Stimulated activated CD8-positive, alpha-beta memory T cell treated with anti-CD3 and anti-CD28 coated beads, Interleukin-7, amount 100 ng/mL, for 1 hour (primary cell): ENCODE results near the gene NAP1L4.
"Not testable (repeated sequence)": the region's sequence is repeated elsewhere in the genome, so short reads cannot be mapped to it uniquely, and the experiment has no call there.

Experiments used
- DNase-seq, 2 donors: peaks; one replicate each; pipeline ENCODE4 v3.0.0-alpha.2; 2020; ENCODE audit warnings: low read depth in 2 of 2

Gene NAP1L4

DNA sequence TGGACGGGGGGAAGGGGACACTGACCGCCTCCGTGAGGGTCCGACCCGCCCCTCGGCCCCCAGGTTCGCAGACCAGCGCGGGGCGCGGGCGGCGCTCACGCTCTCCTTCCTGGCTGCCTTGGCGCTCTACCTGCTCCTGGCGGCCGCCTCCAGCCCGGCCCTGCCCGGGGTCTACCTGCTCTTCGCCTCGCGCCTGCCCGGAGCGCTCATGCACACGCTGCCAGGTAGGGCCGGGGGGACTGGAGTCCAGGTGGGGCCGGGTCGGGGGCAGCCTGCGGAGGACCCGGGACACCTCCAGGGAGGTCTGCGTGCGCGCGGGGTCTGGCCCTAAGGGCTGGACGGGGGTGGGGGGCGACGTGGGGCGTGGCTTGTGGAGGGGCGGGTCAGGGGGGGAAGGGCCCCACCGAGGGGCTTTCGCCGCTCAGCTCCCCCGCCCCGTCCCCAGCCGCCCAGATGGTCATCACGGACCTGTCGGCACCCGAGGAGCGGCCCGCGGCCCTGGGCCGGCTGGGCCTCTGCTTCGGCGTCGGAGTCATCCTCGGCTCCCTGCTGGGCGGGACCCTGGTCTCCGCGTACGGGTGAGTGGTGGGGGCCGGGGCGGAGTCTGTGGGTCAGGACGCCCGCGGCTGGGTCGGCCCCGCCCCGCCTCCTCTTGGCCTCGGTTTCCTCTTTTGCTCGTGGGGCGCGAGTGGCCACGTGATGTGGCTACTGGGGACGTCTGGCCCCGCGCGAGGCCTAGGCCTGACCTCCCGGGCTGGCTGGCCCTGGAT lies 82.8 kb downstream of the NAP1L4 start:
- DNase-seq: no peak

DNA sequence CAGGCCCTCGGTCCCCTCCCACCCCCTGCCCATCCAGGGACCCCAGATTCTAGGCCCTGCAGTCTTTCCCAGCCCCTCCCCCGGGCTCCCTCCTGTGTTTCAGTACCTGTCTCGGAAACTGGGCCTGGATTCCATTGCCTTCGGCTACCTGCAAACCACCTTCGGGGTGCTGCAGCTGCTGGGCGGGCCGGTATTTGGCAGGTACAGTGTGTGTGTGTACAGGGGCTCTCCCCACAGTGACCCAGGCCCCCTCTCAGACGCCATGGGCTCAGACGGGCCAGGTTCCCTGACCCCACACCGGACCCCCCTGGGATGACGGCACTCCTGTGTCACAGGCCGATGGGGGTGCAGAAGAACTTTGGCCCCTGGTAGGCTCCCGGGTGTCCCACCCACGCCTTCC lies 84.0 kb downstream of the NAP1L4 start:
- DNase-seq: no peak

DNA sequence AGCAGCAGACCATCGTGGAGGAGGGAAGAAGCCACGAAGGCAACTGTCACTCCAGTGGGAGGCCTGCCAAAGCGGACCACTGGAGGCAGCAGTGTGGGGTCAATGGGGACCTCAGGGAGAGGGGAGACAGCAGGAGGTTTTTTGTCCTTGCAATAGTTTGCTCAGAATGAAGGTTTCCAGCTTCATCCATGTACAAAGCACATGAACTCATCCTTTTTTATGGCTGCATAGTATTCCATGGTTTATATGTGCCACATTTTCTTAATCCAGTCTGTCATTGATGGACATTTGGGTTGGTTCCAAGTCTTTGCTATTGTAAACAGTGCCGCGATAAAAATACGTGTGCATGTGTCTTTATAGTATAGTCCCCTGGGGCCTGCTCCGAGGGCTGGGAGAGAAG lies 86.8 kb downstream of the NAP1L4 start:
- DNase-seq: not testable (repeated sequence)

DNA sequence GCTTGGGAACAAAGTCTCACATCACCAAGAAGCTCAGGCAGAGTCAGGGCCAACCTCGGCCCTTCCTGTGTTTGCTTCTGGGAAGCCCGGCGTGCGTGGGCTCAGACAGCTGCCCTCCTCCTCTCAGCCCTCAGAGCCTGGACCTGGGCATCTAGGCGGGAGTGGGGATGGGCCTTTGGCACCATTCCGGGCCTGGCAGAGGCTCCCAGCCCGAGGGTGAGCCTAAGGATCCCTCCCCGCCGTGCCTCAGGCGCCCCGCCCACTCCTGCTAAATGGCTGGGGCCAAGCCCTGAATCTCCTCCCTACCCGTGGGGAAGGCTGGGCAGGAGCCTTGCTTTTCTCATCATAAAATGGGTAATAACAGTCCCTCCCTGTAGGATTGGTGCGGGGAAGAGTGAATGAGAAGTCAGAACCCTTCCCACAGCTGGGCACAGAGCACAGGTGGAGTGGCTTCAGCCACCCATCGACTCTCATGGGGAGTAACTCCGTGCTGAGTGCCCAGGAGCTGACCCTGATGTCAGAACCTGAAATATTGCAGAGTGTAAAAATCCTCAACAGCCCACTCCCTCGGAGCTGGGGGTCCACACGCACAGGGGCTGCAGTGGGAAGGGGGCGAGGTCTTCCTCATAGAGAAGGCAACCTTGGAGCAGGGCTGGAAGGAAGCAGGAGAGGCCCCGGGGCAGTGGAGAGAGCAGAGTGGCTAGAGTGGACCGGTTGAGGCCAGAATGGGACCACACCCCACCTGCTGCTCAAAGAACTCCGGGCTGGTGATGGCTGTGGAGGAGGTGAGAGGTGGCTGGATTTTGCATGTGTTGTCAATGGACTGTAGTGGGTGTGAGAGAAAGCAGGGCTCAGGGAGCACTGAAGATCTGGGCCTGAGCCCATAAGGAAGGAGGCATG lies 87.7 kb downstream of the NAP1L4 start:
- DNase-seq: no peak

- DNase-seq: no peak
Observed at GRCh38 chr11:2903672-2904011, 88.5 kb downstream of the NAP1L4 start.

GRCh38 chr11:2902784-2903671 lies 89.1 kb downstream of the NAP1L4 start:
- DNase-seq: no peak

GRCh38 chr11:2901854-2902783 lies 90.0 kb downstream of the NAP1L4 start:
- peak; percentile 74 to 76 for DNase-seq

DNA sequence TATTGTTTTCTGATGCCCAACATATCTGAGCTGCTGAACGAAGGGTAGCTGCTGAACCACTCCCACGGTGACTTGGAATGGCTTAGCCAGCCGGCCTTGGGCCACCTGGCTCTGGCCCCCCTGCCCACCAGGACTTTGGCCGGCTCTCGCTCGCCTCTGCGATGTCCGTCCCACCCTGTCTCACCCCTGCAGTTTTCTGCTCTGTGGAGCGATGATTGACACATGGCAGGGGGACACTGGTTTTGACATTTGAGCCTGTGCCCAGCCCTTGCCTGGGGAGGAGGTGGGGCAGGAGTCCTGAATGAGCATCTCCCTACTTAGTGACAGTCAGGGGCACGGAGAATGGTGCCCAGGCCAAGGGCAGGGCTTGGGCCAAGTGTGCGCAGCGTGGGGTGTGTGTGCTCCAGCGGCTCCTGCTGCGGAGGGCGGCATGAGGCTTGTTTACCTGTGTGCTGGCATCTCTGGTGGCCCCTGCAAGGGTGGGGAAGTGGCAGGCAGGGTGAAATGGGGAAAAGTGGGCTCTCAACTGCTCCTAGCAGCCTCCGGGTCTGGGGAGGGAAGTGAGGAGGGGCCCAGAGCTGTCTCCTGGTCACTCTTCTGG lies 90.8 kb downstream of the NAP1L4 start:
- no peak for DNase-seq

DNA sequence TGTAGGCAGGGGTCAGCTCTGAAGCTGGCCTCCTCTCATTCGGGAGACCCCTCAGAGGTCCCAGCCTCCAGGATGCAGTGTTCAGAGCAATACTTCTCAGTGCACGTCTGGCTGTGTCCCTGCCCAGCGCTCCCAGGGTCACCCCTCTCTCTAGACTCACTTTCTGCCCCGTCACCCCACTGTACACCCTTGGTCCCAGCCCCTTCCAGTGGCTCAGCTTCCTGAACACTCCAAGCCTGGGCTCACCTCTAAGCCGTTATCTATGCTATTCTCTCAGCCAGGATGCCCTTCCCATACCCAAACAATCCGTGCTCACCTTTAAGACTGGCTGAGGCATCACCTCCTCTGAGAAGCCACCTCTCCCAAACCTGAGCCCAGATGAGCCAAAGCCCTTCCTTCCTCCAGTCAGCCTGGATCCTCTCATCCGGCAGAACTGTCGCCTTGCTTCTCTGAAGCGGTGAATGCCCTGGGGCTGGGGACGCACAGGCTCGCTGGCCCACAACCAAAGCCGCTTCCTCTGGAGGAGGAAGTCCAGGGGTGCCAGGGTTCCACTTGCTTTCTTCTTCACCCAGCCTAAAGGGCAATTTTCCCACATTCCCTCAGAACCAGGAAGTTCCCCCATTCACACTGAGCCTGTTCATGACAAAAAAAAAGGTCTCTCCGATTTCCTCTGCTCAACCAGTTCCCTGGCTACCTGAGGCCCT lies 92.9 kb downstream of the NAP1L4 start:
- no peak for DNase-seq

GRCh38 chr11:2898366-2899079 lies 93.6 kb downstream of the NAP1L4 start:
- DNase-seq: peak; percentile 32 to 38

GRCh38 chr11:2897048-2897447 lies 95.1 kb downstream of the NAP1L4 start:
- no peak for DNase-seq

- DNase-seq: no peak
Observed at GRCh38 chr11:2896047-2896446, 96.1 kb downstream of the NAP1L4 start.
